SK-N-SH (cell line): ENCODE measurements around the gene GTPBP8. TPM values are rescaled to one million over a fixed set of nuclear protein-coding genes. Genes with fewer than 3 reads are reported as not detected.

Experiments
- CTCF ChIA-PET: fragments of 300-600, 350-600 bp; formaldehyde crosslinking; extraction: SDS; loops from one replicate; lab custom pipeline; 2021; lab: Yijun Ruan, JAX
- POLR2A ChIA-PET: fragments of 350-600 bp; sonication (Branson Sonifier 250); formaldehyde crosslinking; extraction: SDS; loops from one replicate; lab custom pipeline; 2020; ENCODE audit warnings: antibody characterized with exemption, inconsistent platforms; lab: Yijun Ruan, JAX
- DNase-seq: peaks from one replicate; pipeline ENCODE4 v3.0.0; 2012
- H2AFZ ChIP-seq: fragments of 200-600 bp; sonication (generic); 2 replicates; pipeline ENCODE4 v1.8.1; 2016; ENCODE audit warnings: antibody characterized with exemption, mild to moderate bottlenecking, low read depth
- H3F3A ChIP-seq: fragments of 200-600 bp; sonication (generic); replicated peaks from 2 replicates; pipeline ENCODE3; 2016; ENCODE audit warnings: antibody characterized with exemption, mild to moderate bottlenecking; ENCODE audit not compliant: insufficient read depth
- H3K27ac ChIP-seq, 2 experiments: fragments of 200-500 bp in 1 of 2; fragments of 200-600 bp in 1 of 2; sonication (Bioruptor generic) in 1 of 2; sonication (generic), shearing (Covaris generic) in 1 of 2; 2 replicates each; pipeline versions ENCODE4 v1.5.1 to v1.6.1; 2014 to 2016; ENCODE audit warnings: low read depth in 2 of 2, inconsistent platforms in 1 of 2, low read length in 1 of 2, mild to moderate bottlenecking in 1 of 2, mixed read lengths in 1 of 2
- H3K27me3 ChIP-seq: fragments of 200-600 bp; sonication (generic), shearing (Covaris generic); 2 replicates; pipeline ENCODE4 v1.6.1; 2016; ENCODE audit warnings: mixed run types; ENCODE audit not compliant: insufficient read depth
- H3K36me3 ChIP-seq, 2 experiments: fragments of 200-500 bp in 1 of 2; fragments of 200-600 bp in 1 of 2; sonication (Bioruptor generic) in 1 of 2; sonication (generic) in 1 of 2; replicated peaks in 1 of 2; 2 replicates each; pipeline versions ENCODE3 to v1.5.1; 2014 to 2016; ENCODE audit warnings: low read length in 1 of 2, mild to moderate bottlenecking in 1 of 2; ENCODE audit not compliant: insufficient read depth in 2 of 2, control insufficient read depth in 1 of 2
- H3K4me1 ChIP-seq, 2 experiments: fragments of 200-500 bp in 1 of 2; fragments of 200-600 bp in 1 of 2; sonication (Bioruptor generic) in 1 of 2; sonication (generic), shearing (Covaris generic) in 1 of 2; 2 replicates each; pipeline versions ENCODE4 v1.5.1 to v1.6.1; 2014 to 2016; ENCODE audit warnings: low read depth in 1 of 2, low read length in 1 of 2, mixed run types in 1 of 2; ENCODE audit not compliant: insufficient read depth in 2 of 2, control insufficient read depth in 1 of 2
- H3K4me2 ChIP-seq: fragments of 200-600 bp; sonication (generic), shearing (Covaris generic); 2 replicates; pipeline ENCODE4 v1.6.1; 2017; ENCODE audit warnings: mixed run types
- H3K4me3 ChIP-seq, 2 experiments: fragments of 200-500 bp in 1 of 2; fragments of 200-600 bp in 1 of 2; sonication (Bioruptor generic) in 1 of 2; sonication (generic), shearing (Covaris generic) in 1 of 2; 2 replicates each; pipeline versions ENCODE4 v1.5.1 to v1.8.1; 2014 to 2016; ENCODE audit warnings: low read depth in 2 of 2, inconsistent platforms in 1 of 2, low read length in 1 of 2, mild to moderate bottlenecking in 1 of 2, mixed read lengths in 1 of 2, moderate library complexity in 1 of 2
- H3K79me2 ChIP-seq: fragments of 200-600 bp; sonication (generic); 2 replicates; pipeline ENCODE4 v1.8.1; 2017; ENCODE audit warnings: mild to moderate bottlenecking; ENCODE audit not compliant: insufficient read depth
- H3K9ac ChIP-seq: fragments of 200-600 bp; sonication (generic); 2 replicates; pipeline ENCODE4 v1.6.1; 2017; ENCODE audit warnings: mixed run types
- H3K9me2 ChIP-seq: fragments of 200-600 bp; sonication (generic); 2 replicates; pipeline ENCODE4 v1.6.1; 2017; ENCODE audit warnings: mixed run types
- H3K9me3 ChIP-seq: fragments of 200-600 bp; sonication (generic); 2 replicates; pipeline ENCODE4 v1.6.1; 2017; ENCODE audit warnings: mixed run types, mild to moderate bottlenecking, moderate library complexity
- H4K20me1 ChIP-seq: fragments of 200-600 bp; sonication (generic); 2 replicates; pipeline ENCODE4 v1.6.1; 2017; ENCODE audit warnings: mild to moderate bottlenecking, mixed run types; ENCODE audit not compliant: insufficient read depth
- EZH2phosphoT487 ChIP-seq: fragments of 200-600 bp; sonication (generic); IDR thresholded peaks from 2 replicates; pipeline ENCODE4 v1.6.1; 2017; ENCODE audit warnings: low read depth, mixed run types, mild to moderate bottlenecking, antibody characterized with exemption, moderate library complexity, borderline replicate concordance
- FOXM1 ChIP-seq: IDR thresholded peaks from 2 replicates; pipeline ENCODE4 v1.4.0; 2012; ENCODE audit warnings: low read depth, mild to moderate bottlenecking
- IRF3 ChIP-seq: fragments of 150-350 bp; IDR thresholded peaks from 2 replicates; pipeline ENCODE4 v1.6.1; 2016; ENCODE audit warnings: mild to moderate bottlenecking, low read depth, low read length
- NFIC ChIP-seq: IDR thresholded peaks from 2 replicates; pipeline ENCODE4 v1.4.0; 2012; ENCODE audit warnings: borderline replicate concordance
- RAD21 ChIP-seq: IDR thresholded peaks from 2 replicates; pipeline ENCODE4 v1.6.1; 2012; ENCODE audit warnings: mild to moderate bottlenecking, low read length
- RCOR1 ChIP-seq: fragments of 150-350 bp; IDR thresholded peaks from 2 replicates; pipeline ENCODE4 v1.6.1; 2017; ENCODE audit warnings: antibody characterized with exemption, low read length
- REST ChIP-seq: IDR thresholded peaks from 2 replicates; pipeline ENCODE4 v1.6.1; 2012; ENCODE audit warnings: mild to moderate bottlenecking, low read depth, low read length, moderate library complexity
- RFX5 ChIP-seq: IDR thresholded peaks from 2 replicates; pipeline ENCODE4 v1.6.1; 2012; ENCODE audit warnings: mild to moderate bottlenecking, improper control_type of control experiment, low read length
- RXRA ChIP-seq: IDR thresholded peaks from 2 replicates; pipeline ENCODE4 v1.4.0; 2012; ENCODE audit warnings: low read depth, mild to moderate bottlenecking, borderline replicate concordance
- SMC3 ChIP-seq: IDR thresholded peaks from 2 replicates; pipeline ENCODE4 v1.6.1; 2012; ENCODE audit warnings: low read depth, low read length, improper control_type of control experiment
- TEAD4 ChIP-seq: IDR thresholded peaks from 2 replicates; pipeline ENCODE4 v1.4.0; 2012; ENCODE audit warnings: mild to moderate bottlenecking, borderline replicate concordance; ENCODE audit not compliant: insufficient read depth
- YY1 ChIP-seq: IDR thresholded peaks from 2 replicates; pipeline ENCODE4 v1.4.0; 2012; ENCODE audit warnings: low read depth, mild to moderate bottlenecking
- ZBTB33 ChIP-seq: IDR thresholded peaks from 2 replicates; pipeline ENCODE4 v1.4.0; 2012; ENCODE audit warnings: low read depth, borderline replicate concordance
- WGBS: methylation state at CpG from one replicate; pipeline ENCODE4 v1.1.6; 2017; ENCODE audit warnings: low lambda C conversion rate; 5-methylcytosine and 5-hydroxymethylcytosine counted together
- polyA plus RNA-seq, 3 experiments: library from polyadenylated mRNA; depleted of rRNA; stranded (reverse); fragments of >200 nt; gene quantifications; 2 replicates each; pipeline ENCODE4 v1.2.3, GENCODE V29; 2012

The GTPBP8 gene
- polyA plus RNA-seq, 1 of the 3 experiments (the other 2 are of a cell fraction), result 20.1 TPM

GRCh38 chr3:113039546-113039945, 48.8 kb downstream of the GTPBP8 start:
- no peak overlapping the region for H3K4me3 ChIP-seq
- no peaks in the 10 kb centered on the region for H3K79me2 ChIP-seq
- H3F3A ChIP-seq, result no peaks in the 10 kb centered on the region
- H3K4me2 ChIP-seq, result no peak overlapping the region
- H4K20me1 ChIP-seq, result no peaks in the 10 kb centered on the region
- POLR2A ChIA-PET, result no interaction called here
- H3K9ac ChIP-seq, result no peak overlapping the region
- H3K9me3 ChIP-seq, result no peaks in the 10 kb centered on the region
- no peak for DNase-seq
- TF ChIP-seq RFX5, result no peak
- TF ChIP-seq FOXM1, result no peak
- no peak for TF ChIP-seq TEAD4
- no peak for TF ChIP-seq REST
- no peak for TF ChIP-seq RCOR1
- no peak for TF ChIP-seq SMC3
- TF ChIP-seq YY1, result no peak
- no peak for TF ChIP-seq IRF3
- no peak for TF ChIP-seq RXRA
- TF ChIP-seq EZH2phosphoT487, result no peak
- no peak for TF ChIP-seq NFIC
- TF ChIP-seq RAD21, result no peak
- no peak for TF ChIP-seq ZBTB33
- no peak overlapping the region for H2AFZ ChIP-seq
- no peaks in the 10 kb centered on the region for H3K4me1 ChIP-seq
- CTCF ChIA-PET, result interaction anchor here (1.3 kb wide), 1 partner anchor 249 kb away, joined by 4 read pairs; no protein-coding TSS in a partner anchor
- WGBS, result 74% methylated on average over 5 of the region's 5 CpGs
- H3K9me2 ChIP-seq, result no peaks in the 10 kb centered on the region
- H3K27me3 ChIP-seq, result no peaks in the 10 kb centered on the region
- H3K27ac ChIP-seq, result no peak overlapping the region
- no peaks in the 10 kb centered on the region for H3K36me3 ChIP-seq
